ENCODE measurements around the gene OCLN. TPM values are rescaled to one million over a fixed set of nuclear protein-coding genes. Genes with fewer than 3 reads are reported as not detected.

OCLN gene
- total RNA-seq, 2 donors from 2014 or later, result 4.0 to 8.5 TPM

DNA sequence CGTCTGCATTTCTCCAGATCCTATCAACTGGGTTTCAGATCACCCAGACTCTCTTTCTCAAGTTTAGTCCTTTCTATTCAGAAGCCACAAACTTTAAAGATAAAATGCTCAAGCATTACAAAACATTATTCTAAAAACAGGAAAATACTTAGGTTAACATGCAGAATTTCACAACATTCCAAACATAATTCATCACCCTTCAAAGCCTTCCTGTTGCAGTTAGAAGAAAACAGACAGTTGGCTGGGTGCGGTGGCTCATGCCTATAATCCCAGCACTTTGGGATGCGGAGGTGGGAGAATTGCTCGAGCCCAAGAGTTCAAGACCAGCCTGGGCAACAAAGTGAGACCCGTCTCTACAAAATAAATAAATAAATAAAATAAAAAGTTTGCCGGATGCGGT is 7.7 kb upstream of the OCLN start:
- H3K36me3 ChIP-seq, result no peaks in the 10 kb centered on the region
- no peak for ATAC-seq (ENCODE audit: insufficient number of reproducible peaks, low FRiP score, low read depth)
- no peak overlapping the region for H3K4me3 ChIP-seq
- H3K9me3 ChIP-seq, result no peaks in the 10 kb centered on the region
- no peak for DNase-seq (ENCODE audit: low spot score)
- H3K4me1 ChIP-seq (ENCODE audit: control insufficient read depth in 1 of 2, low read depth in 2 of 2), result no peaks in the 10 kb centered on the region
- no peaks in the 10 kb centered on the region for H3K27me3 ChIP-seq (replicated peaks; ENCODE audit: insufficient read depth)
- no peak overlapping the region for H3K27ac ChIP-seq
- TF ChIP-seq, protein P1, sequence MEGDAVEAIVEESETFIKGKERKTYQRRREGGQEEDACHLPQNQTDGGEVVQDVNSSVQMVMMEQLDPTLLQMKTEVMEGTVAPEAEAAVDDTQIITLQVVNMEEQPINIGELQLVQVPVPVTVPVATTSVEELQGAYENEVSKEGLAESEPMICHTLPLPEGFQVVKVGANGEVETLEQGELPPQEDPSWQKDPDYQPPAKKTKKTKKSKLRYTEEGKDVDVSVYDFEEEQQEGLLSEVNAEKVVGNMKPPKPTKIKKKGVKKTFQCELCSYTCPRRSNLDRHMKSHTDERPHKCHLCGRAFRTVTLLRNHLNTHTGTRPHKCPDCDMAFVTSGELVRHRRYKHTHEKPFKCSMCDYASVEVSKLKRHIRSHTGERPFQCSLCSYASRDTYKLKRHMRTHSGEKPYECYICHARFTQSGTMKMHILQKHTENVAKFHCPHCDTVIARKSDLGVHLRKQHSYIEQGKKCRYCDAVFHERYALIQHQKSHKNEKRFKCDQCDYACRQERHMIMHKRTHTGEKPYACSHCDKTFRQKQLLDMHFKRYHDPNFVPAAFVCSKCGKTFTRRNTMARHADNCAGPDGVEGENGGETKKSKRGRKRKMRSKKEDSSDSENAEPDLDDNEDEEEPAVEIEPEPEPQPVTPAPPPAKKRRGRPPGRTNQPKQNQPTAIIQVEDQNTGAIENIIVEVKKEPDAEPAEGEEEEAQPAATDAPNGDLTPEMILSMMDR (IDR thresholded peaks at IDR 0.05), result no peak

DNA sequence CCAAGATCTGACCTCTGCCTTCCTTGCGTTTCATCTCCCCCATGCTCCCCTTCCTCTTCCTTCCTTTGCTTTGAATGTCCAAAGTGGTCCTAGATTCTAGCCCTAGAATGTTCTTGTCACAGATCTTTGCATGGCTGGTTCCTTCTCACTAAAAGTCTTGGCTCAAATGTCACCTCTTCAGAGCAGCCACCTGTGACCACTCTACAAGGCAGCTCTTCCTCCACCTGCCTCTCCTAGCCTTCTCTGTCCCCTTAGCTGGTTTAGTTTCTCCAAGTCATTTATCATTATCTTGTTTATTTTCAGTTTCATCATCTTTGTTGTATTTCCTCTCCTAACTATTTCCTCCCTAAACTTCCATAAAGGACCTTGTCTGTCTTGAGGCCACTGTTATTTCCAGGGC is 7.1 kb upstream of the OCLN start:
- H3K36me3 ChIP-seq, result no peaks in the 10 kb centered on the region

DNA sequence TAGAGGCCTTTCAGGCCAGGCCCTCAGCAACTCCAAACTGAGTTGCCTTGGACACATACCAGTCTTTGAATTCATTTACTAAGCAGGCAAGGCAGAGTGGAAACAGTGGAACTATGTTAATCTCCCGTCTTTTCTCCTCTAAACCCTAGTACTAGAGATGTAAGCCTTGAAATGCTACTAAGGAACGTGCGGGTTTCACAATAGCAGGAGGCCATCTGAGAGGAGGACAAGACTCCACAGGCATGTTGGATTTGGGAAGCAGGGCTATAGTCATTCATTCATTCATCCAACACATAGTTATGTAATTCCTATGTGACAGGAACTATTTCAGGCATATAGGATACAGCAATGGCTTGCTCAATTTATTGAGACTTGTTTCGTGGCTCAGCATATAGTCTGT is 3.3 kb upstream of the OCLN start:
- Histone ChIP-seq H3K27me3 (replicated peaks; ENCODE audit: insufficient read depth) (no peaks in the 10 kb centered on the region), H3K27ac (no peak overlapping the region), H3K9me3 (no peaks in the 10 kb centered on the region), H3K4me1 (ENCODE audit: control insufficient read depth in 1 of 2, low read depth in 2 of 2) (peaks cover 0 to 22% of the 10 kb centered on the region in 2 donors), H3K4me3 (no peak overlapping the region), H3K36me3 (no peaks in the 10 kb centered on the region)
- ATAC-seq (ENCODE audit: insufficient number of reproducible peaks, low FRiP score, low read depth), result no peak
- DNase-seq (ENCODE audit: low spot score), result no peak
- TF ChIP-seq, protein P1 (IDR thresholded peaks at IDR 0.05), result no peak

More for the DNA sequence above, 7.1 kb upstream of the OCLN start:
- ATAC-seq (ENCODE audit: insufficient number of reproducible peaks, low FRiP score, low read depth), result no peak
- no peak for DNase-seq (ENCODE audit: low spot score)
- Histone ChIP-seq H3K9me3 (no peaks in the 10 kb centered on the region), H3K27ac (no peak overlapping the region), H3K4me1 (ENCODE audit: control insufficient read depth in 1 of 2, low read depth in 2 of 2) (no peaks in the 10 kb centered on the region), H3K4me3 (no peak overlapping the region), H3K27me3 (replicated peaks; ENCODE audit: insufficient read depth) (no peaks in the 10 kb centered on the region)
- TF ChIP-seq, protein P1 (IDR thresholded peaks at IDR 0.05), result no peak

DNA sequence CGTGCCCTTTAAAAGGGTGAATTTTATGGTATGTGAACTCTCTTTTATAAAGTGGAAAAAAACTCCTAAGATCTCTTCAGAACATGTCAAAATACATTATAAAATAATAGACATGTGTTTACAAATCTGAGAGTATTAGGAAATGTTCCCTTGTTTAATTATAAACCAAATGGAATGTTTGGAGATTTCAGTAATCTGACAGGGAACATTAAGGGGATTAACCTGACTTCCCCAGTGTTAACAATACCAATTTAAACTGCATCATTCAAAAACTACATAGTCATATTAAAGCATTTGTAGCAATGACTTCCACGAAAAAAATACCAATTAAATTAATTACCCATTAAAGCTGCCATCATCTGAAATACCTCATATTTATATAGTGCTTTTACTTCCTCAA is 1.6 kb upstream of the OCLN start:
- Histone ChIP-seq H3K36me3 (no peaks in the 10 kb centered on the region), H3K9me3 (no peaks in the 10 kb centered on the region), H3K27ac (no peak overlapping the region), H3K27me3 (replicated peaks; ENCODE audit: insufficient read depth) (no peaks in the 10 kb centered on the region), H3K4me1 (ENCODE audit: control insufficient read depth in 1 of 2, low read depth in 2 of 2) (peaks cover 0 to 22% of the 10 kb centered on the region in 2 donors), H3K4me3 (no peak overlapping the region)
- no peak for ATAC-seq (ENCODE audit: insufficient number of reproducible peaks, low FRiP score, low read depth)
- TF ChIP-seq, protein P1 (IDR thresholded peaks at IDR 0.05), result no peak
- DNase-seq (ENCODE audit: low spot score), result no peak

DNA sequence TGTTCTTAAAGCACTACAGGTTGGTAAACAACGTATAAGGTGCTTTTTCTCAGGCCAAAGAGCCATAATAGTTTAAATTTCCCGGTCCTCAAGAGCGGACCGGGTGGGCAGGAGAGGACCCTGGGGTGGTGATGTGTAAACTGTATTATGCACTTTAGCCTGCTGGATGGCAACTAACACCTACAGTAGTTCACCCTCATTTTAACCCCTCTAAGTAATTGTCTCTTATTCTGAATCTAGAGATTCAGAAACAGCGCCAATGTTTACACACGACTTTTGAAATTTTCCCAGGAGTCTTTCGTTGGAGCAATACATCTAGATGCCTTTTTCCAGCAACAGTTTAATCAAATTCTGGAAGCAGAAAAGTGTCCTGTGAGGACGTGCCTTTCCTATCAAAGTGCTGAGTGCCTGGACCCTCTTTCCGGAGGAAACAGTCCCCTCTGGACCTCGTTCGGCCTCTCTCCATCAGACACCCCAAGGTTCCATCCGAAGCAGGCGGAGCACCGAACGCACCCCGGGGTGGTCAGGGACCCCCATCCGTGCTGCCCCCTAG is 676 bp upstream of the OCLN start:
- H3K27ac ChIP-seq, result no peak overlapping the region
- TF ChIP-seq, protein P1 (IDR thresholded peaks at IDR 0.05), result no peak
- no peak for ATAC-seq (ENCODE audit: insufficient number of reproducible peaks, low FRiP score, low read depth)

More for the DNA sequence above, 676 bp upstream of the OCLN start:
- Histone ChIP-seq H3K4me1 (ENCODE audit: control insufficient read depth in 1 of 2, low read depth in 2 of 2) (peaks cover 0 to 22% of the 10 kb centered on the region in 2 donors), H3K36me3 (no peaks in the 10 kb centered on the region), H3K9me3 (no peaks in the 10 kb centered on the region), H3K27me3 (replicated peaks; ENCODE audit: insufficient read depth) (no peaks in the 10 kb centered on the region), H3K4me3 (peak overlapping the region; percentile 73)
- DNase-seq (ENCODE audit: low spot score), result no peak
